ENCODE results near the gene COL20A1. TPM values are rescaled to one million over a fixed set of nuclear protein-coding genes. Genes with fewer than 3 reads are reported as not detected.
"Not testable (repeated sequence)": the region's sequence is repeated elsewhere in the genome, so short reads cannot be mapped to it uniquely, and the experiment has no call there.

Gene COL20A1
- total RNA-seq, 8 experiments from 2014 or later, result 0.13 to 1.6 (median 0.55) TPM

GRCh38 chr20:63331741-63332400, 38.9 kb downstream of the COL20A1 start:
- no peak for ATAC-seq (replicated peaks in 6 of 8)
- in situ Hi-C loops (cut with MboI; ENCODE audit: low pct_unique_long_range_greater_than_20kb in 2 of 9, low sequenced_read_pairs in 9 of 9, unreplicated experiment in 9 of 9), result no loop called here
- Histone ChIP-seq H3K4me3 (no peak overlapping the region), H3K27ac (no peak overlapping the region), H3K4me1 (replicated peaks in 1 of 2) (peaks cover 9 to 13% of the 10 kb centered on the region in 2 donors)
- 42 to 100% (median 90%) methylated on average over 1 to 7 of the region's 8 CpGs; no CpG with 5 or more reads in 1 of the 10 experiments for WGBS, 10 experiments

GRCh38 chr20:63332488-63333240, 39.7 kb downstream of the COL20A1 start:
- ATAC-seq (replicated peaks in 6 of 8), result no peak
- H3K27ac ChIP-seq, result no peak overlapping the region
- peaks cover 9 to 13% of the 10 kb centered on the region in 2 donors for H3K4me1 ChIP-seq (replicated peaks in 1 of 2)
- WGBS, 10 experiments, result 26 to 90% (median 67%) methylated on average over 1 to 8 of the region's 22 CpGs; no CpG with 5 or more reads in 7 of the 10 experiments
- in situ Hi-C loops (cut with MboI; ENCODE audit: low pct_unique_long_range_greater_than_20kb in 2 of 9, low sequenced_read_pairs in 9 of 9, unreplicated experiment in 9 of 9), result no loop called here
- H3K4me3 ChIP-seq, result no peak overlapping the region

DNA sequence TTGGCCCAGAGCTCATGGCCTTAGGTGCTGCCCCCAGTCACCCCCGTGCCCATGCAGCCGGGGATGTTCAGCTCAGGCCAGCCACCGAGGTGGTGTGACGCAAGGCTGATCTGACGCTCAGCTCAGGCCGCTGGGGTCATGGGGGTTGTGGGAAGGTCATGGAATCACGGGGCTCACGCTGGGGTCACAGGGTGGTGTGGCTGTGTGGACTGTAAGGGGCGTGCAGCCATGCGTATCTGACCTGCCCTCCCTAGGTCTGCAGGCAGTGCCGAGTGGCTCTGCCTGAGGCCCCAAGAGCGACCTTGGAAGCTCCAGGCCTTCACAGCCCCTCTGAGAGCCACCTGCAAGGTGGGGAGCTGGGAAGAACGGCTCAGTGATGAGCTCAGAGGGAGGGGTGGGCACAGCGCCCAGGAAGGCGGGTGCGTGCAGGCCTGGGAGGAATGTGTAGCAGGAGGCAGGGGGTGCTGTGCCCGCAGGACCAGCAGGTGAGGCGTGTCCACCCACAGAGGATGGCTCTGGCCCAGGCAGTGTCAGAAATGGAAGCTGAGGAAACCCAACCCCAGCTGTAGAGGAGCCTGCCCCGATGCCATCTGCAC, 40.4 kb downstream of the COL20A1 start:
- Histone ChIP-seq H3K4me3 (no peak overlapping the region), H3K27ac (no peak overlapping the region), H3K4me1 (replicated peaks in 1 of 2) (peaks cover 8 to 10% of the 10 kb centered on the region in 2 donors)
- WGBS, 10 experiments, result 30 to 100% methylated on average over 2 to 3 of the region's 19 CpGs; no CpG with 5 or more reads in 8 of the 10 experiments
- in situ Hi-C loops (cut with MboI; ENCODE audit: low pct_unique_long_range_greater_than_20kb in 2 of 9, low sequenced_read_pairs in 9 of 9, unreplicated experiment in 9 of 9), result no loop called here
- ATAC-seq (replicated peaks in 6 of 8), result no peak

DNA sequence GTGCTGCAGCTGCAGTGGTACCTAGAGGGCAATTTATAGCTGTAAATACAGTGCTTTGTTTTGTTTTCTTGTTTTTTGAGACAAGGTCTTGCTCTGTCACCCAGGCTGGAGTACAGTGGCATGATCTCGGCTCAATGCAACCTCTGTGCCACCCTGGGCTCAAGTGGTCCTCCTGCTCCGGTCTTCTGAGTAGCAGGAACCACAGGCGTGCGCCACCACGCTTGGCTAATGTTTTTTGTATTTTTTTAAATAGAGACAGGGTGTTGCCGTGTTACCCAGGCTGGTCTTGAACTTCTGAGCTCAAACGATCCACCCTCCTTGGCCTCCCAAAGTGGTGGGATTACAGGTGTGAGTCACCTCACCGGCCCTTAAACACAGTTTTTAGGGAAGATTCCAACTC, 41.4 kb downstream of the COL20A1 start:
- in situ Hi-C loops (cut with MboI; ENCODE audit: low pct_unique_long_range_greater_than_20kb in 2 of 9, low sequenced_read_pairs in 9 of 9, unreplicated experiment in 9 of 9), result no loop called here
- no peak for ATAC-seq (replicated peaks in 6 of 8)
- Histone ChIP-seq H3K27ac (no peak overlapping the region), H3K4me1 (replicated peaks in 1 of 2) (peaks cover 0 to 3% of the 10 kb centered on the region in 2 donors), H3K4me3 (no peak overlapping the region)
- WGBS, 10 experiments, result 25 to 100% (median 60%) methylated on average over 1 to 4 of the region's 8 CpGs; no CpG with 5 or more reads in 5 of the 10 experiments

DNA sequence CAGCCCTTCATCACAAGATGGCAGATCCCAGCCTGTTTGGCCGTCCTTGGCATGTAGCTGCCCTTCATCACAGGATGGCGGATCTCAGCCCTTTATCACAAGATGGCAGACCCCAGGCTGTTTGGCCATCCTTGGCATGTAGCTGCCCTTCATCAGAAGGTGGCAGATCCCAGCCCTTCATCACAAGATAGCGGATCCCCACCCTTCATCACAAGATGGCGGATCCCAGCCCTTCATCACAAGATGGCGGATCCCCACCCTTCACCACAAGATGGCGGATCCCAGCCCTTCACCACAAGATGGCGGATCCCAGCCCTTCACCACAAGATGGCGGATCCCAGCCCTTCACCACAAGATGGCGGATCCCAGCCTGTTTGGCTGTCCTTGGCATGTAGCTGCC, 42.1 kb downstream of the COL20A1 start:
- ATAC-seq (replicated peaks in 6 of 8); in situ Hi-C loops (cut with MboI; ENCODE audit: low pct_unique_long_range_greater_than_20kb in 2 of 9, low sequenced_read_pairs in 9 of 9, unreplicated experiment in 9 of 9); H3K27ac ChIP-seq; H3K4me1 ChIP-seq (replicated peaks in 1 of 2); H3K4me3 ChIP-seq: not testable (repeated sequence)
- 12 to 80% methylated on average over 1 to 3 of the region's 9 CpGs; no CpG with 5 or more reads in 8 of the 10 experiments for WGBS, 10 experiments

GRCh38 chr20:63335711-63336110, 42.7 kb downstream of the COL20A1 start:
- peaks cover 0 to 1% of the 10 kb centered on the region in 2 donors for H3K4me1 ChIP-seq (replicated peaks in 1 of 2)
- 0 to 100% (median 4%) methylated on average over 1 to 2 of the region's 9 CpGs; no CpG with 5 or more reads in 6 of the 10 experiments for WGBS, 10 experiments
- H3K4me3 ChIP-seq, result no peak overlapping the region
- no peak overlapping the region for H3K27ac ChIP-seq
- no peak for ATAC-seq (replicated peaks in 6 of 8)
- in situ Hi-C loops (cut with MboI; ENCODE audit: low pct_unique_long_range_greater_than_20kb in 2 of 9, low sequenced_read_pairs in 9 of 9, unreplicated experiment in 9 of 9), result no loop called here

GRCh38 chr20:63336232-63336752, 43.3 kb downstream of the COL20A1 start:
- no peaks in the 10 kb centered on the region for H3K4me1 ChIP-seq (replicated peaks in 1 of 2)
- no peak overlapping the region for H3K27ac ChIP-seq
- H3K4me3 ChIP-seq, result no peak overlapping the region
- in situ Hi-C loops (cut with MboI; ENCODE audit: low pct_unique_long_range_greater_than_20kb in 2 of 9, low sequenced_read_pairs in 9 of 9, unreplicated experiment in 9 of 9), result no loop called here
- no peak for ATAC-seq (replicated peaks in 6 of 8)
- 82 to 100% (median 88%) methylated on average over 1 to 20 of the region's 29 CpGs; no CpG with 5 or more reads in 2 of the 10 experiments for WGBS, 10 experiments

DNA sequence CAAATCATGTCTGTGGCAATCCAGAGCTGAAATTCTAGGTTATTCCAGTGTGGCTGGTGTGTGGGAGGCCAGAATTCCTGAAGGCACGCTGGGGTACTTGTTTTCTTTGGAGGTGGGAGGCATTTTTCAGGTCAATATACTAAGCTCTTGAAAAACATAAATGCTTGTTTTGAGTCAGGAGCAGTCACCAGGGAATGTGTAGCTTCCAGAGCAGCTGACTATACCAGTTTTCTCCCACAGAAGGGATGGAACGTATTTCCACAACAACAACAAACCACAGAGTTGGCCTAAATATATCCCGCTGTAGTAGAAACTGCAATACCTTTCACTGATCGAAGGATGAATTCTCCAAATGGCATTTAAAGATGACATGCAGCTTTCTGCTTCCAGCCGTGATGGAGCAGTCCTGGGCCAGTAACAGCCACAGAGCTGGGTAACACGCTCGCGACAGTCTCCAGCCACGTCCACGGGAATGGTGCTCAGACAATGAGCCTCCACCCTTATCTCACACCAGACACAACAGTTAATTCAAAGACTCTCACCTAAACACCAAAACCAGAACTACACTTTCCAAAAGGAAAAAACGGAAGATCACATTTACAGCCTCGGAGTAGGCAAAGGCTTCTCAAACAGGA, 44.9 kb downstream of the COL20A1 start:
- no peak overlapping the region for H3K27ac ChIP-seq
- peaks cover 0 to 5% of the 10 kb centered on the region in 2 donors for H3K4me1 ChIP-seq (replicated peaks in 1 of 2)
- ATAC-seq (replicated peaks in 6 of 8), result no peak
- 32 to 97% (median 81%) methylated on average over 2 to 8 of the region's 12 CpGs; no CpG with 5 or more reads in 1 of the 10 experiments for WGBS, 10 experiments
- H3K4me3 ChIP-seq, result no peak overlapping the region
- in situ Hi-C loops (cut with MboI; ENCODE audit: low pct_unique_long_range_greater_than_20kb in 2 of 9, low sequenced_read_pairs in 9 of 9, unreplicated experiment in 9 of 9), result no loop called here

GRCh38 chr20:63339154-63340094, 46.4 kb downstream of the COL20A1 start:
- peaks cover 13 to 20% of the 10 kb centered on the region in 2 donors for H3K4me1 ChIP-seq (replicated peaks in 1 of 2)
- in situ Hi-C loops (cut with MboI; ENCODE audit: low pct_unique_long_range_greater_than_20kb in 2 of 9, low sequenced_read_pairs in 9 of 9, unreplicated experiment in 9 of 9); ATAC-seq (replicated peaks in 6 of 8); H3K4me3 ChIP-seq; H3K27ac ChIP-seq: not testable (repeated sequence)
- 23 to 87% (median 73%) methylated on average over 1 to 13 of the region's 14 CpGs for WGBS, 10 experiments

- H3K4me3 ChIP-seq; in situ Hi-C loops (cut with MboI; ENCODE audit: low pct_unique_long_range_greater_than_20kb in 2 of 9, low sequenced_read_pairs in 9 of 9, unreplicated experiment in 9 of 9); H3K27ac ChIP-seq; ATAC-seq (replicated peaks in 6 of 8): not testable (repeated sequence)
- 8 to 100% (median 60%) methylated on average over 1 to 6 of the region's 10 CpGs for WGBS, 10 experiments
- peaks cover 21 to 28% of the 10 kb centered on the region in 2 donors for H3K4me1 ChIP-seq (replicated peaks in 1 of 2)
These were observed 47.2 kb downstream of the COL20A1 start for GRCh38 chr20:63340158-63340688.

- Histone ChIP-seq H3K27ac (peak overlapping the region in 1 of 2 donors; percentile 54), H3K4me1 (replicated peaks in 1 of 2) (peaks cover 33% of the 10 kb centered on the region in 2 donors), H3K4me3 (no peak overlapping the region)
- in situ Hi-C loops (cut with MboI; ENCODE audit: low pct_unique_long_range_greater_than_20kb in 2 of 9, low sequenced_read_pairs in 9 of 9, unreplicated experiment in 9 of 9), result no loop called here
- peak in 4 of 8 experiments; percentile 5 to 18 (median 12) for ATAC-seq (replicated peaks in 6 of 8)
- 62 to 100% (median 85%) methylated on average over 2 to 27 of the region's 59 CpGs for WGBS, 10 experiments
These were observed 49.8 kb downstream of the COL20A1 start for GRCh38 chr20:63342561-63343459.
